ENCODE data around the gene IP6K2.
"Not testable (repeated sequence)": the region's sequence is repeated elsewhere in the genome, so short reads cannot be mapped to it uniquely, and the experiment has no call there.

IP6K2 gene

DNA sequence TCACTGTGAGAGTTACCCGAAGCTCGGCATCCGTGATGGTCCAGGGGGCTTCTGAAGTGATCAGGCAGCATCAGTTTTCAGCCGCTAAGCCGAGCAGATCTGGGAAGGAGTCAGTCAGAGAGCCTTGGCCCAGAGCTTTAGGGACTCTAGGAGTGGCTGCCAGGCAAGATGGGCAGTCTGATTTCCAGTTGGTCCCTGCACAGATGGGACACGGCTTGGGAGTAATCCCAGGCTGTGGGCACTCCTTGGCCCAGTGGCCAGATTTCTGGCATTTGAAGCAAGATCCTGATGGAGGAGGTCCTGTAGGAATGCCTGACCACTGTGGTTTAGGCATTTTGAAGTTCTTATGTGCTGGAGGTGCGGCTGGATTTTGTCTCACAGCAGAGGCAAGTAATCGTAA is 10.5 kb upstream of the IP6K2 start:
- no peak for DNase-seq

DNA sequence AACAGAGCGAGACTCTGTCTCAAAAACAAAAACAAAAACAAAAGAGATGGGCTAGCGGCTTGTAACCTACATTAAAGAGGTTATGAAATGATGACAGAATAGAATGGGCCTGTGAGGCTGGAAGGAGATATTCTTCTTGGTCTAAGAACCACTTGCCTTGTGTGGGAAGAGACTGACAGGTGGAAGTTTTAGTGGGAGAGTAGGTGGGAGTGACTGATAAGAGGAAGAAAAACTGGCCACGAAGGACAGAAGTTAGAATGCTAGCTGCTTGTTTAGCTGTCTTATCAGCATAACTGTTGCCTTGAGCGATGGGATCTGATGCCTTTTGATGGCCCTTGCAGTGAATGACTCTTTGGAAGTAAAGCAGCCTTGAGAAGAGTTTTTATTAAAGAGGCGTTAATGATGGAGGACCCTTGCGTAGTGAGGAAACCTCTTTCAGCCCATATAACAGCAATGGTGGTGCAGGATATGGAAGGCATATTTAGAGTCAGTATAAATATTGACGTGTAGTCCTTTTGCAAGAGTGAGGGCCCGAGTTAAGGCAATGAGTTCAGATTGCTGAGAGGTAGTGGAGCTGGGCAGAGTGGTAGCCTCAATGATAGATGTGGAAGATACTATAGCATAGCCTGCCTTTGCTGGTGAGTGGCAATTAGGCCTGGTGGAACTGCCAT is 8.3 kb upstream of the IP6K2 start:
- DNase-seq = not testable (repeated sequence)

DNA sequence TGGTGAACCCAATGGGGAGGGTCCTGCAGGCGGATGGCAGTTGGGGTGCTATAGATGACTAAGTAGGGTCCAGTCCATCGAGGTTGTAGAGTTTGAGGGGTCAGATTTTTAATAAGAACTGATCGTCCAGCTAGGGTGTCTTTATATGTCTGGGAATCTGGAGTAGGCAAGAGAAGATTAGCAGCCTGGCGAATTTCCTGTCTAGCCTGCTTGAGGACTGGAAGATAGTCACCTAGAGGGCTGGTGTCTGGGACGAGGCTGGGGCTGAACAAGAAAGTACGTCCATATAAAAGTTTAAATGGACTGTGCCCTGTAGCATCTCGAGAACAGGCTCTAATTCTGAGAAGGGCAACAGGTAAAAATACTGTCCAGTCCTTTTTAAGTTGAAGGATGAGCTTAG is 6.7 kb upstream of the IP6K2 start:
- no peak for DNase-seq

DNA sequence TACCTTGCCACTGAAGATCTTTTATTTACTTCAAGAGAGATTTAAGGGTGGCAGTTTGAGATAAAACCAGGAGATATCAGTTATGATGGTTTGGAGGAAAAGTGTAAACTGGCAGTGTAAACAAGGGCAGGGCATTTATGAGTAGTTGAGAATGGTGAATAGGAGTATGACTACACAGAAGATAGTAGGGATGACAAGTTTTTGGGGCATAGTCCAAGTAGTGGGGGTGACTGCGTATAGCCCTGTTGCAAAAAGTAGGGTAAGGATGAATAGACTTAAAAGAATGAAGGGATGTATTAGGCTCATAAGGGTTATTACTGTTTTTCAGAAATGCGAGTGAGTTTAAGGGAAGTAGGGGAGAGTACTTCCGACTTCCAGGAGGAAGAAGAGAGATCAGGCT is 6.3 kb upstream of the IP6K2 start:
- not testable (repeated sequence) for DNase-seq

DNA sequence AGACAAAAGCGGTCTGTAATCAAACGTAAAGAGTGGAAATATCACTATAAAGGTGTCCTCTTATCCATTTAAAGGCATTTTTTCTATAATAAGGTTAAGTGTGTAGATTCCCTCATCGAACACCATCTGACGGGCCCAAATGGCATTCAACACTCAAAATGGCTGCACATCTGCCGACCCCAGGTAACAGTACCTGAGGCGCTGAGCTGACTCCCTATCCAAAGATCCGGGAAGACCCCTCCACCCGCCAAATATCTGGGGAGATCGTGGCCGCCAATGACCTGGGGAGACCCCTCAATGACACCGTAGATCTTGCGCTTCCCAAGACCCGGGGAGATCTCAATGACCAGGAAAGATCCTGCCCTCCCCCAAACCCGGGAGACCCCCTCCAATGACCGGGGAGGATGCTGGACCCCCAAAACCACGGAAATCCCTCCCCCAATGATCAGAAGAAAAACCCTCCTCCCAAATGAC is 476 bp downstream of the IP6K2 start:
- DNase-seq = peak; percentile 25

DNA sequence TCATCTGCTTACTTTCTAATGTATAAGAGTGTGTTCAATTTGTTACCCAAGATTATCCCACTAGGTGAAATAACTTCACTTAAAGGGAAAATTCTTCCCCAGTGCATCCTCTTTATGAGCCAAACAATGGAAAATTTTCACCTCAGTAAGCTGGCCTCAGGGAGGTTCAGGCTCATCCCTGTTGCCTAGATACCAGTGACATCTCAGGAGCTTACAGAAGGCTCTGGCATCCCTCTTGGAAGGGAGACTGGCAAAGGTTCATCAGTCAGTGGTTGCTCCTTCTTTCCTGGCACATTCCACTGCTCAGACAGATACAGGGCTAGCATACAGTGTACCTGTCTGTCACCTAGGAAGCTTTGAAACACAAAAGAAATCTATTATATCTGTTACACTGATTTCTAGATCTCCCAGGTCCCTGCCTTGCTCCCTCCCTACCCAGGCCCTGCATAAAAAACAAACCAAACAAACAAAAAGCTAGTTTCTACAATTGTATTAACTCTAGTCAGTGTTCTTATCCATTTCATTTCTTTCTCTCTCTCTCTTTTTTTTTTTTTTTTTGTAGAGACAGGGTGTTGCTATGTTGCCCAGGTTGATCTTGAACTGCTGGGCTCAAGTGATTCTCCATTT is 1.7 kb downstream of the IP6K2 start:
- DNase-seq = no peak

DNA sequence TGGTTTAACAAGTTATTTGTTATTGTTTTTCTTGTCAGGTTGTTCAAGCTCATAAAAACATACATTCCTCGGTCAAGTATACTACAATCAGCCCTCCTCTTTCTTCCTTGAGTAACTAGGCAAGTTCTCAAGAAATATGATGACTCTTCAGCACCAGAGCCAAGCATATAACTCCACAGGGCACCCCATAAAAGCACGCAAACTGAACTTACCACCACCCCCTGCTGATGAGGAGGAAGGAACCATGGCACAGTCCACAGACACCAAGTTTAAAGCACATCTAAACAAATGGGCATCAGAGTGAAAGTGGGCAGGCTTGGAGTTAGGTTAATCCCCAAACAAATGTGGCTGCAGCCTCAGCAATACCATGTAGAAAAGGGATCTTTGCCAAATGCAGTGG is 5.3 kb downstream of the IP6K2 start:
- DNase-seq = no peak

DNA sequence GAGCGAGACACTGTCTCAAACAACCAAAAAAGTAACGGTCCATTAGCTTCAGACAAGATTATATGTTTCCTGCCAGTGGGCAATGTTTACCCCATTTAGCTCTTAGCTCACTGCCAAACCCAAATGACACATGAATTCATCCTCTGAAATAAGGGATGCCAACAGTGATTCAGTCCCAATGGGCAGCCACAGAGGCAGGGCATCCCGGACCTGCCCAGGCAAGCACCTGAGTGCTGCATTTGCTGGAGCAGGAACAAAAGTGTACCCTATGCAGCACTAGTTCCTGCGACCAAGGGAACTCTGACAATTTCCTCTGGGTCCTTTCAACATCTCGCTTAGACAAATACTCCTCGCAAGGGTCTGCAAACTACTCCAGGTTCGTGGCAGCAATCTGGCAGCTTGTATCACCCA is 8.0 kb downstream of the IP6K2 start:
- no peak for DNase-seq

DNA sequence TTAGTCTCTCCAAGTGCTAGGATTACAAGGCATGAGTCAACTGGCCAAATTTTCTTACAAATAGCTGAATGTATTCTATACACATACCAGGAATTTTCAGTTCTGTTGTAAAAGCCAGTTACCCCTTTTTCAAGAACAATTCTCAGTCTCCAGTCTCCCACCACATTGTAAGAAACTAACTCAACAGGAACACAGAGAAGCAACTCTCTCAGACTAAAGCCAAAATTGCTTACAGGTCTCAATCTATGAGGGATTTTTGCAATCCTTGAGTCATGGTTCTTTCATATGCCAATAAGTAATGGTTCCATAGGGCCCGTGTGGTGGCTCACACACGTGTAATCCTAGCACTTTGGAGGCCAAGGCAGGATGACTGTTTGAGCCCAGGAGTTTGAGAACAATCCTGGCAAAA is 8.5 kb downstream of the IP6K2 start:
- no peak for DNase-seq

DNA sequence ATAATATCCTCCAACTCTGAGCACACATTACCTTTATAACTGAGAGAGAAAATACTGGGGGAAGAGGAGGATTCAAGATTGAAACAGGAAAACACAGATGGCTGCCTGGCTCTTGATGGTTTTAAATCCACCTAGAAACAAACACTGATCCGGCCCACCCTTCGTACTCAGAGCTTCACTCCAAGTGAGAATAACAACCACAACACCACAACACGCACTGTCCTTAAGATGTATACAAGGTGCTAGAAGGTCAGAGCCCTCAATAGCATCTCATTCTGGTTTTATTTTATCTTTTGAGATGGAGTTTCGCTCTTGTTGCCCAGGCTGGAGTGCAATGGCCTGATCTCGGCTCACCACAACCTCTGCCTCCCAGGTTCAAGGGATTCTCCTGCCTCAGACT is 9.9 kb downstream of the IP6K2 start:
- no peak for DNase-seq

DNA sequence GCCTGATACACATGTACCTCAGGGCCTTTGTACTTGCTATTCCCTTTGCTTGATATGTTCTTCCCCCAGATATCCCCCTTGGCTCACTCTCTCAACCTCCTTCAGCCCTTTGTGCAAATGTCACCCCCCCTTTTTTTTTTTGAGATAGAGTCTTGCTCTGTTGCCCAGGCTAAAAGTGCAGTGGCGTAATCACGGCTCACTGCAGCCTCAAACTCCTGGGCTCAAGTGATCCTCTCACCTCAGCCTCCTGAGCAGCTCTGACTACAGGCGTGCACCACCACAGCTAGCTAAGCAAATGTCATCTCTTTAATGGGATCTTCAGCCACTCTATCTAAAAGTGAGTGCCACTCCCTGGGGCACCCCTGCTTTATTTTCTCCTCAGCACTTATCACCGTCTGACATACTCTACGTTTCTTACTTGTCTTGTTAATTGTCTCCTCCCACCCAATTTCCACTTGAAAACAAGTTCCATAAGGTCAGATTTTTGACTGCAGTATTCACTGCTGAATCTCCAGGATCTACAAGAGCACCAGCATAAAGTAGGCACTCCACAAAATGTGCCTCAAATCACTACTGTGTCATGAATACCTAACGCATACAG is 14.6 kb downstream of the IP6K2 start:
- no peak for DNase-seq

DNA sequence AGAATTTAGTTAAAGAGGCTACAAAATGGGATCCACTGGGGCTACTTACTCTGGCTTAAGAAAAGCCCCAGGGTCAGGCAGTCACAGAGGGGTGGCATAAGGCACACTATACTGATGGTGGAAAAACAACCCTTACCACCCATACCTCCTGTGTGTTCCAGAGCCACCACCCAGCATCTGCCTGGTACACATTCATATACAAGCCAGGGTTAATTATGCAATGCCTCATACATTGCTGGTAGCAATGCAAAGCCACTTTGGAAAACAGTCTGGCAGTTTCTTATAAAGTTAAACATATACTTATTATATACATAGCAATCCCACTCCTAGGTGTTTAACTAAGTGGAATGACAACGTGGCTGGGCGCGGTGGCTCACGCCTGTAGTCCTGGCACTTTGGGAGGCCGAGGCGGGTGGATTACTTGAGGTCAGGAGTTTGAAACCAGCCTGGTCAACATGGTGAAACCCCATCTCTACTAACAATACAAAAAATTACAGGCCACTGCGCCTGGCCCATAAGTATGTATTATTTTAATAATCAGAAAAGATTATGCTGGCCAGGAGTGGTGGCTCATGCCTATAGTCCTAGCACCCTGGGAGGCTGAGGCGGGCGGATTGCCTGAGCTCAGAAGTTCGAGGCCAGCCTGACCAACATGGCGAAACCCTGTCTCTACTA is 16.2 kb downstream of the IP6K2 start:
- no peak for DNase-seq

DNA sequence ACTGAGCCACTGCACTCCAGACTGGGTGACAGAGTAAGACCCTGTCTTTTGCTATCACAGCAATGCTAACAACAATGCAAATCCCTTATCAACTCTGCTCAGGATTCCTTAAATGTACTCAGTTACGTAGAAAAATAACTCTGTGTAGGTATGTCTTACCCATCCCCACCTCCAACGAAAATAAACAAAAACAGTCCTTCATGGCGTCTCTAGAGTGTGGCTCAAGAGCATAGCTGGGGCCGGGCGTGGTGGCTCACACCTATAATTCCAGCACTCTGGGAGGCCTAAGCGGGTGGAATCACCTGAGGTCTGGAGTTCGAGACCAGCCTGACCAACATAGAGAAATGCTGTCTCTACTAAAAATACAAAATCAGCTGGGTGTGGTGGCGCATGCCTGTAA is 18.1 kb downstream of the IP6K2 start:
- DNase-seq = no peak

DNA sequence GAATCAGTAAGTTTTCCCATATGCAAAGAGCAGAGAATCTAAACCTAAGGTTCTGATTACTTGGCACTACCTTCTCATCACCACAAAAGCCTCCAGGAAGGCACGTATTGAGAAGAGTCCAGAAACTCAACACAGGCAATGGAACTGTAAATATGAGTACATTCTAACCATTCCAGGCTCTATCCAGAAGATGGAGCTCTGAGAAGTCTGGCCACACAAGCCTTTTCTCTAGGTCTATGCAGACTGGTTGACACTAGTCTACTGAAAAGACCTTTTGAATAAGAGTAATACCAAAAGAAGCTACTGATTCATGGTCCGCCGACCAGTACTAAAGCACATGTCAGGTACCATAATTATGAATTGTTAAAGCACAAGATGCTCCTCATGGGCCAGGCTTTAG is 19.1 kb downstream of the IP6K2 start:
- DNase-seq = no peak

DNA sequence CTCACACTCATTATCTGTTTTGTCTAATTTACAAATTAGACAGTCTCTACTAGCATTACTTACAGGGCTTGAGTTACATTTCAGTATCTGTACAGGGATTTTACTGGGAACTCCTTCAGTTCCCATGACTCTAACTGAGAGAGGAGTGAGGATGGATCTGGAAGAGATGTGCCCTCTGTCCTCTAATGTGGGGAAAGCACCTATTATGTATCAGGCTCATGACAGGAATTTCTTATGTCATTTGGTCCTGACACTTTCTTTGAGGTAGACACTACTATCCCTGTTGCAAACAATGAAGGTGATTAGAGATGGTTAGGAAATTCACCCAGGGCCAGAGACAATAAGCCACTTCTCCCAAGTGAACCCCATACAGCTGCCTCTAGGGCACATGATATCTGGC is 20.4 kb downstream of the IP6K2 start:
- DNase-seq = no peak

DNA sequence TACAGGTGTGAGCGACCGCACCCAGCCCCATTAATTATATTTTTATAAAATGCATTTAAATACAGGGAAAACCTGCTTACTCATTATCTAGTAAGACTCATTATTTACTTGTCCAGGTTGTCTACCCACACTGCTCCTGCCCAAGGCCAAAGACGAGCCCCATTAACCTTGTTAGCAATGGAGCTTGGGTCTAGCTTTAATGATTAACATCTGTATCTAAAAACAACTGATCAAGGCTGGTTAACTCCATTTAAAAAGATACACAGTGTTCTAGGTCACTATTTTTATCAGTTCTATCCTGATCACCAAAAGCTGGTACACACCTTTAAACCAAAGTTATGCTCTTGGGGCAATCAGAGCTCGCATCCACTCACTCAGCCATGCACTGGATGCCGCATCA is 20.9 kb downstream of the IP6K2 start:
- DNase-seq = no peak

DNA sequence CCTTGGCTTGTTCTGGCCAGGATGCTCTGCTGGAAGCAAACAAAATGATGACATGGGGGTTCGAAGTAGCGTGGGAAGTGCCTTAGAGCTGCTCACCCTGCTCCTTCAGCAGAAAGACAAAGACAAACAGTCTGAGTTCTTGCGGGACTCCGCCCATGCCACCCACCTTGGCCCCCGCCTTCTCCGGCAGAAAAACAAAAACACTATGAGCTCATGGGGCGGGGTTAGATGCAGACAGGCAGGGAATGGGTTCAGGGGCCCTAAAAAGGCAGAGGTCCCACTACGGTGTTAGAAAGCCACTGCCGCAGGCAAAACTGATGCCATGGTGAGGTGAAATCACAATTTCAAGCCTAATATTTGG is 21.6 kb downstream of the IP6K2 start:
- DNase-seq = no peak

DNA sequence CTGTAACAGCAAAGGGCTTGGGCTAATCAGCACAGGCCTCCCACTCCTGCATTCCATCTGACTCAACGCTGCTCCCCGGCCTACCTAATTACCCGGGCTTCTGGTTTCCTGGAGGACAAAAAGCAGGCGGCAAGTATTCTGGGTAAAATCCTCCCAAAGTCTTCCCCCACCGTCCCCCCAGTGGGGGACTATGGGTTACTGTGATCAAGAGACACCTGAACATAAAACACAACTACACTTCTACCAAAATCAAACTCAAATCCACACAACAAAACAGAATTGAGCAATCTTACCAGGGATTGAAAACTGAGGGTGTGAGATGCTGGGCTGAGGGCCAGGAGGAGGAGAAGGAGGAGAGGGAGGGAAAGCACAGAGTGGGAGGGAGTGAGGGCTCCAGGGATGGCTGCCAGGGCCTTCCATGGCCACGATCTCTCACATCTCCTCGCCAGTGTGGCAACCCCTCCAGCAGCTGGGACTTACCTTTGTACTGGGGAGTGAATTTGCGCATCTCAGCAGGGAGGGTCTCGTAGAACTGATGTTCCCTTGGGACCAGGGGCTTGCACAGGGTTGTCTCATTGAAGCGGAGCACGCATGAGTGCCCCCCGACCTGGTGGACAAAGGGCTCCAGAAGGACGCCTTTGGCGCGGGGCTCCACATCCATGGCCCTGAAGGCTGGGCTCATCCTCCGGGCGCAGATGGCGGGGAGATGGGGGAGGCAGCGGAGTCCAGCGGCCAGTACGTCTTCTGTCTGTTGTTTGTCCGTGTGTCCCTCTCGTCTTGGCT is 22.2 kb downstream of the IP6K2 start:
- no peak for DNase-seq

DNA sequence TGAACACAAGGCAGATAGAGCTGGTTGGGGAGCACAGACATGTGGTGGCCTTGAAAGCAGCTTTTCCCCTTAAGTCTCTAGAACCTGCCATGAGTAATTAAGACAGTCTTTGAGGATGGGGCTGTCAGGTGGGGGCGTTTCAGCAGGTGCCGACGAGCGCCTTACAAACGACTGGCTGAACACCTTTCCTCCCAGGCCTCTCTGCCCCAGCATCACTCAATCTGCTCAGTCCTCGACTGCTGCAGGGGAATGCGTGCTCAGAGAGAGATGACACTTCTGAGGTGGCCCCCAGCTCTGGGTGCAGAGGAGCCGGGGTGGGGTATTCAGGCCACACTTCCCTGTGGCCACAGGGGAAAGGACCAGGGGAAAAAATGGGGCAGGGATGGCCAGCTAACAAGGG is 23.2 kb downstream of the IP6K2 start:
- no peak for DNase-seq

DNA sequence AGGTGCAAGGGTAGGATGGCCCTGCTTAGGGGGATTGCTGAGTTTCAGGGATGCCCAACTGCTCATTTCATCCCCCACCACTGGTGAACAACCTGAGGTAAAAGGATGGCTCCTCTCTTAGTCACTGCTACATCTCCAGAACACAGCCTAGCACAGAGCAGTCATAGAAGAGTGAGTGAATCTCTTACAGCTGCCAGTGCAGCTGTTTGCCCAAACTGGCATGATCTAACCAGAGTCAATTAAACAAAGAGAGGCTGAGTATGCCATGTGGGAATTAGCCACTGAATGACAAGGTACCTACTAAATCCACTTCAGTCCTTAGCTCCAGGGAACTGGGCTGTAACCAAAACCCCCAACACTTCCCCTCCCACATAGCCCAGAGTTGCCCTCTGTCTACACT is 24.5 kb downstream of the IP6K2 start:
- DNase-seq = no peak

DNA sequence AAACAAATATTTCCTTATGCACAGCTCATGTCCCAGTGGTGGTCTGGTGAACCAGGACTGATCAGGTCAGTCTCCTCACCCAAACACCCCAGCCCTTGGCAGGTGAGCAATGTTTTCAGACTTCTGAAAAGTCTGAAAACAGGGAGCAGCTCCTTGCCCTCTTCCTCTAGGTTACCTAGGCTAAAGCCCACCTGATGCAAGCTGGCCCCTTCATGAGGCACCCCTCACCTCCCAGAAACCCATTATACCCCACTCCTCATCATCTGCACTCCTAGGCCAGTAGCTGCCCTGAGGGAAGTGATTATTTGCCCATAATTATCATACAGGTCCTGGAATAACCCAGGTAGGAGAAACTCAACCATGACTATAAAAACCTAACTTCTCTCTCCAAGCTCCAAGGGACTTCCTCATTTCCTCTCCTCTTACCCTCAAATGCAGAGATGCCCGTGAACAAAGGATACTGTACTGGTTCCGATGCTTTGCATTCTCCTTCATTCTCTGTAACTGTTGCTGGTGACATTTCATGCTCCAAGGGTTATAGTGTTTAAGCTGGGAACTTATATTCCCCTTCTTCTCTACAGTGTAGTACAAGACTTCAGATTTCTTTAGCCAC is 26.1 kb downstream of the IP6K2 start:
- DNase-seq = no peak

DNA sequence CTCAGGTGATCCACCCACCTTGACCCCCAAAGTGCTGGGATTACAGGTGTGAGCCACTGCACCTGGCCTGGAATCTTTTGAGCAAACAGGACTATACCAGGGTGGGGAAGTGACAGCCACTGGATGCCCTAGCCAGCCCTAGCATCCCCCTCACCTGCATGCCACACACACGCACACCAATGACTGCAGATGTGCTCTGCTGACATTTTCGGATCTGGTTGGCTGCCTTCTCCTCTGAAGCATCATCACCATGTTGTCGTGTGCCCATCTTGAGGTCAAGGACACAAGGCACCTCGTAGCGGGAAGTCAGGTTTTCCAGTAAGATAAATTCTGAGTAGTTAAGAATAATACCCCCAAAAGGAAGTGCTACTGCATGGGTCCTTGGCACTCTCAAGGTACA is 27.6 kb downstream of the IP6K2 start:
- no peak for DNase-seq

DNA sequence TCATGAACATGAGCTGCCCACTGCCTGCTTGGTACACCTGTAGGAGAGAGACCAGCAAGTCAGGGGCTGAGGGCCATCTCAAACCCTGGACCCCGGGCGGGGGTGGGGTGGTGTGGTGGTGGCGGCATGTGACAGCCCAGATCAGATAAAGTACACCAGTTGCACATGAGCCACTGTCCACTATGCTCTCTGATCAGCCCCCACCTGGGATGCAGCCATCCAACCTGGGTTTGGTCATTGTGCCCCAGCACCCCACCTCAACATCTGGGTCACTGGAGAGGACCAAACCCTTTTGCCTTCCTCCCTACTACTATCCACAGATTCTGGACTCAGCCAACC is 28.3 kb downstream of the IP6K2 start:
- no peak for DNase-seq
